H1 (cell line): ENCODE results near the gene CELF4. TPM values are rescaled to one million over a fixed set of nuclear protein-coding genes. Genes with fewer than 3 reads are reported as not detected.

ENCODE experiments used
- CTCF ChIA-PET: fragments of 300-600 bp; sonication (Branson Sonifier 250); formaldehyde crosslinking; loops from one replicate; lab custom pipeline; 2021; ENCODE audit not compliant: partially characterized antibody; lab: Charles Lee
- POLR2A ChIA-PET: fragments of 300-600 bp; sonication (Branson Sonifier 250); formaldehyde crosslinking; loops from one replicate; lab custom pipeline; 2021; ENCODE audit warnings: inconsistent platforms; ENCODE audit not compliant: partially characterized antibody; lab: Charles Lee
- DNase-seq, 2 experiments: peaks; one replicate each; pipeline versions ENCODE4 v3.0.0 to v3.0.0-alpha.2; 2010 to 2022; ENCODE audit warnings: low spot score in 2 of 2, low read depth in 1 of 2, mixed read lengths in 1 of 2
- FAIRE-seq: peaks from 2 replicates; lab custom pipeline; 2011; peaks lifted over from hg19 to GRCh38; lab: Jason Lieb, UNC
- H2AFZ ChIP-seq: 2 replicates; pipeline ENCODE4 v1.8.1; 2012; ENCODE audit warnings: low read length, inconsistent platforms
- H2AK5ac ChIP-seq: 2 replicates; pipeline ENCODE4 v1.6.1; 2013; ENCODE audit warnings: low read depth, low read length
- H2BK120ac ChIP-seq: replicated peaks from 2 replicates; pipeline ENCODE3; 2013; ENCODE audit warnings: low read depth, low read length, inconsistent platforms
- H2BK12ac ChIP-seq: 2 replicates; pipeline ENCODE4 v1.6.1; 2013; ENCODE audit warnings: low read depth, low read length
- H2BK15ac ChIP-seq: 2 replicates; pipeline ENCODE4 v1.6.1; 2013; ENCODE audit warnings: low read length
- H2BK20ac ChIP-seq: 2 replicates; pipeline ENCODE4 v1.6.1; 2013; ENCODE audit warnings: low read length
- H2BK5ac ChIP-seq: 2 replicates; pipeline ENCODE4 v1.6.1; 2013; ENCODE audit warnings: low read depth, low read length
- H3K14ac ChIP-seq: 2 replicates; pipeline ENCODE4 v1.6.1; 2013; ENCODE audit warnings: inconsistent platforms; ENCODE audit not compliant: insufficient read length
- H3K18ac ChIP-seq: 2 replicates; pipeline ENCODE4 v1.6.1; 2013; ENCODE audit warnings: low read length; ENCODE audit errors: extremely low read depth
- H3K23ac ChIP-seq: 2 replicates; pipeline ENCODE4 v1.6.1; 2013; ENCODE audit warnings: inconsistent platforms; ENCODE audit not compliant: insufficient read length
- H3K23me2 ChIP-seq: 2 replicates; pipeline ENCODE4 v1.6.1; 2013; ENCODE audit warnings: low read depth, low read length
- H3K27ac ChIP-seq: 2 replicates; pipeline ENCODE4 v1.6.1; 2011; ENCODE audit warnings: low read depth, low read length, inconsistent platforms
- H3K27me3 ChIP-seq, 4 experiments: replicated peaks in 1 of 4; 1 replicate in 1 of 4; 2 replicates in 3 of 4; pipeline versions ENCODE4 v1.6.1 to v1.8.1; 2011 to 2013; ENCODE audit warnings: low read length in 3 of 4, mild to moderate bottlenecking in 3 of 4, inconsistent platforms in 2 of 4, mixed read lengths in 2 of 4, moderate library complexity in 1 of 4; ENCODE audit not compliant: control insufficient read depth in 3 of 4, insufficient read depth in 3 of 4; ENCODE audit errors: extremely low read depth in 1 of 4
- H3K36me3 ChIP-seq, 4 experiments: 2 replicates each; pipeline versions ENCODE4 v1.6.1 to v1.8.1; 2011 to 2013; ENCODE audit warnings: mild to moderate bottlenecking in 4 of 4, low read length in 3 of 4, moderate library complexity in 2 of 4, control low read depth in 1 of 4, inconsistent platforms in 1 of 4; ENCODE audit not compliant: insufficient read depth in 4 of 4, control insufficient read depth in 2 of 4
- H3K4ac ChIP-seq: replicated peaks from 2 replicates; pipeline ENCODE3; 2013; ENCODE audit warnings: low read length, low read depth, mixed read lengths, inconsistent platforms; ENCODE audit not compliant: insufficient read length
- H3K4me1 ChIP-seq, 4 experiments: replicated peaks in 1 of 4; 1 replicate in 1 of 4; 2 replicates in 3 of 4; pipeline versions ENCODE4 v1.6.1 to v1.8.1; 2011 to 2013; ENCODE audit warnings: low read length in 3 of 4, inconsistent platforms in 2 of 4, mixed read lengths in 1 of 4; ENCODE audit not compliant: insufficient read depth in 4 of 4, control insufficient read depth in 3 of 4
- H3K4me2 ChIP-seq, 2 experiments: 2 replicates each; pipeline versions ENCODE4 v1.6.1 to v1.8.1; 2011 to 2013; ENCODE audit warnings: low read depth in 2 of 2, low read length in 2 of 2, control low read depth in 1 of 2, inconsistent platforms in 1 of 2, mild to moderate bottlenecking in 1 of 2; ENCODE audit not compliant: insufficient read depth in 1 of 2
- H3K4me3 ChIP-seq, 4 experiments: fragments of 200-600, 300-600 bp in 1 of 4; sonication (generic), shearing (Covaris generic), sonication (Bioruptor Twin) in 1 of 4; 2 replicates each; pipeline versions ENCODE4 v1.5.1 to v1.8.1; 2011 to 2016; ENCODE audit warnings: low read length in 4 of 4, low read depth in 3 of 4, control low read depth in 2 of 4, inconsistent platforms in 2 of 4, mild to moderate bottlenecking in 2 of 4, mixed read lengths in 1 of 4, moderate library complexity in 1 of 4; ENCODE audit not compliant: insufficient read depth in 2 of 4; ENCODE audit errors: extremely low read depth in 1 of 4
- H3K56ac ChIP-seq: replicated peaks from 2 replicates; pipeline ENCODE3; 2013; ENCODE audit warnings: low read depth, mild to moderate bottlenecking, mixed read lengths, low read length, inconsistent platforms; ENCODE audit not compliant: insufficient read length
- H3K79me1 ChIP-seq: 2 replicates; pipeline ENCODE4 v1.6.1; 2013; ENCODE audit warnings: low read depth, low read length, control low read depth
- H3K79me2 ChIP-seq, 2 experiments: 2 replicates each; pipeline versions ENCODE4 v1.6.1 to v1.8.1; 2012 to 2013; ENCODE audit warnings: low read length in 2 of 2, mild to moderate bottlenecking in 2 of 2, inconsistent platforms in 1 of 2; ENCODE audit not compliant: insufficient read depth in 2 of 2, control insufficient read depth in 1 of 2
- H3K9ac ChIP-seq, 4 experiments: replicated peaks in 1 of 4; 1 replicate in 1 of 4; 2 replicates in 3 of 4; pipeline versions ENCODE4 v1.6.1 to v1.8.1; 2011 to 2013; ENCODE audit warnings: low read depth in 3 of 4, low read length in 3 of 4, control low read depth in 2 of 4, mild to moderate bottlenecking in 2 of 4, moderate library complexity in 2 of 4, inconsistent platforms in 1 of 4; ENCODE audit errors: extremely low read depth in 1 of 4
- H3K9me3 ChIP-seq, 2 experiments: 2 replicates each; pipeline versions ENCODE4 v1.6.1 to v1.8.1; 2012 to 2013; ENCODE audit warnings: mild to moderate bottlenecking in 2 of 2, moderate library complexity in 2 of 2, control low read depth in 1 of 2, inconsistent platforms in 1 of 2, low read depth in 1 of 2, low read length in 1 of 2, mixed read lengths in 1 of 2; ENCODE audit not compliant: insufficient read depth in 2 of 2
- H4K20me1 ChIP-seq, 2 experiments: replicated peaks in 1 of 2; 2 replicates each; pipeline versions ENCODE3 to v1.8.1; 2011 to 2013; ENCODE audit warnings: inconsistent platforms in 2 of 2, low read length in 2 of 2, mild to moderate bottlenecking in 1 of 2; ENCODE audit not compliant: insufficient read depth in 2 of 2, control insufficient read depth in 1 of 2
- H4K5ac ChIP-seq: 2 replicates; pipeline ENCODE4 v1.6.1; 2013; ENCODE audit warnings: low read length, low read depth, mixed read lengths, inconsistent platforms; ENCODE audit not compliant: insufficient read length
- H4K8ac ChIP-seq: 2 replicates; pipeline ENCODE4 v1.8.0; 2013; ENCODE audit warnings: mild to moderate bottlenecking, moderate library complexity, low read length, inconsistent platforms; ENCODE audit not compliant: insufficient read depth; ENCODE audit errors: extremely low read depth
- H4K91ac ChIP-seq: replicated peaks from 2 replicates; pipeline ENCODE3; 2013; ENCODE audit warnings: low read length, mixed read lengths, inconsistent platforms; ENCODE audit not compliant: insufficient read length
- CBX8 ChIP-seq: fragments of 300-800, 300-1000 bp; sonication (generic); IDR thresholded peaks from 2 replicates; pipeline ENCODE4 v1.7.1; 2016; ENCODE audit warnings: low read depth, low read length, borderline replicate concordance
- CHD1 ChIP-seq: IDR thresholded peaks from 2 replicates; pipeline ENCODE4 v1.6.1; 2012; ENCODE audit warnings: low read depth, low read length, improper control_type of control experiment
- EGR1 ChIP-seq: IDR thresholded peaks from 2 replicates; pipeline ENCODE4 v1.6.1; 2011; ENCODE audit warnings: low read depth, low read length, borderline replicate concordance
- EZH2 ChIP-seq: fragments of 200-600 bp; sonication (generic); IDR thresholded peaks from 2 replicates; pipeline ENCODE4 v1.7.1; 2012; ENCODE audit warnings: low read depth, mild to moderate bottlenecking, moderate library complexity, low read length, inconsistent platforms; ENCODE audit not compliant: severe bottlenecking
- JUN ChIP-seq: IDR thresholded peaks from 2 replicates; pipeline ENCODE4 v1.6.1; 2011; ENCODE audit warnings: low read depth, mild to moderate bottlenecking, improper control_type of control experiment, low read length
- POLR2A ChIP-seq, 2 experiments: IDR thresholded peaks; 1 replicate in 1 of 2; 2 replicates in 1 of 2; pipeline ENCODE4 v1.6.1; 2011; ENCODE audit warnings: low read depth in 2 of 2, low read length in 2 of 2, mild to moderate bottlenecking in 2 of 2; ENCODE audit errors: control extremely low read depth in 1 of 2
- POU5F1 ChIP-seq: IDR thresholded peaks from 2 replicates; pipeline ENCODE4 v1.6.1; 2011; ENCODE audit warnings: low read depth, mild to moderate bottlenecking, low read length, moderate library complexity
- RFX5 ChIP-seq: IDR thresholded peaks from 2 replicates; pipeline ENCODE4 v1.6.1; 2011; ENCODE audit warnings: low read depth, low read length, improper control_type of control experiment, borderline replicate concordance
- SAP30 ChIP-seq: fragments of 300-600 bp; sonication (generic); IDR thresholded peaks from 2 replicates; pipeline ENCODE4 v1.7.1; 2012; ENCODE audit warnings: low read length, moderate library complexity, mild to moderate bottlenecking, inconsistent platforms; ENCODE audit not compliant: insufficient read depth, insufficient replicate concordance
- SP4 ChIP-seq: IDR thresholded peaks from 2 replicates; pipeline ENCODE4 v1.6.1; 2012; ENCODE audit warnings: low read length, inconsistent platforms
- SRF ChIP-seq: IDR thresholded peaks from 2 replicates; pipeline ENCODE4 v1.6.1; 2011; ENCODE audit warnings: mild to moderate bottlenecking, low read depth, low read length, moderate library complexity
- TBP ChIP-seq: IDR thresholded peaks from 2 replicates; pipeline ENCODE4 v1.6.1; 2011; ENCODE audit warnings: low read depth, low read length, improper control_type of control experiment
- WGBS, 2 experiments: shearing (Covaris generic) in 1 of 2; methylation state at CpG; one replicate each; pipeline versions ENCODE4 v1.1.6 to v1.1.7; 2013 to 2015; ENCODE audit warnings: low lambda C conversion rate in 2 of 2, mixed read lengths in 2 of 2, inconsistent platforms in 1 of 2, low coverage in 1 of 2, missing lambda C conversion rate in 1 of 2; ENCODE audit not compliant: insufficient replicate concordance in 2 of 2, insufficient coverage in 1 of 2, insufficient read length in 1 of 2; ENCODE audit errors: extremely low coverage in 1 of 2, missing lambda C conversion rate in 1 of 2; 5-methylcytosine and 5-hydroxymethylcytosine counted together
- polyA plus RNA-seq, 7 experiments: library from polyadenylated mRNA; depleted of rRNA in 3 of 7; stranded (reverse) in 5 of 7; unstranded in 2 of 7; fragments of >200 nt in 5 of 7; fragments of 200-250 nt in 2 of 7; gene quantifications; 1 replicate in 5 of 7; 2 replicates in 1 of 7; 4 replicates in 1 of 7; pipeline versions ENCODE4 v1.2.1 to v1.2.3, GENCODE V29; 2011 to 2013; ENCODE audit warnings: missing spikeins in 2 of 7, mixed read lengths in 2 of 7
- total RNA-seq: library from RNA; stranded (reverse); fragmentation: NEBNext Ultra II Directional; extraction: Animal tissue kit (Norgen Biotek cat#: 25700); gene quantifications from 2 replicates; pipeline ENCODE4 v1.2.1, GENCODE V29; 2021
- TF ChIP-seq, protein P1 (sequence below): IDR thresholded peaks from 2 replicates; pipeline ENCODE4 v1.6.1; 2012; ENCODE audit warnings: inconsistent platforms
- TF ChIP-seq, protein P2 (sequence below): IDR thresholded peaks from 2 replicates; pipeline ENCODE4 v1.6.1; 2012; ENCODE audit warnings: inconsistent platforms

Gene CELF4
- total and polyA plus RNA-seq, 2 of the 8 experiments (the other 6 are each of a cell fraction or from before 2014, with no cell fraction given), result 1.6 to 3.4 TPM

DNA sequence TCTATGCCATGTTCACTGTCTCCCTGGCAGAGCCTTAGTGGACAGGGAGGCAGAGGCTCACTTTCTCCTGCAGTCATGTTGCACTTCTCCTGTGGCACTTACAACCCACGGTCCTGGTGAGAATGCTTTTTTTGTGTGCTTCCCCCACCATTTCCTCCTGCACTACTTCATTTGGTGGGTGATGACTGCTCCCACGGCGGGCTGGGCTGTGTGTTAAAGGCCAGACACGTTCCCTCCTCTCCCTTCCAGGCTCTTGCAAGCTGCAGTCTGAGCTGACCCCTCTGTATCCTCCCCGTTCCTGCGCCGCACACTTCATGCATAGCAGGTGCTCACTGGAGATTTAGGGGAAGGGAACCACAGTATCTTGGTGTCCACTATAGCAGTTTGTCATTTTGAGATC is 170.5 kb downstream of the CELF4 start:
- H3K27ac ChIP-seq, result no peak overlapping the region
- no peak overlapping the region for H2BK20ac ChIP-seq
- peaks cover 0 to 2% of the 10 kb centered on the region in 2 experiments for H4K20me1 ChIP-seq
- FAIRE-seq (no peak), DNase-seq (no peak)
- H2BK5ac ChIP-seq, result no peak overlapping the region
- H2AFZ ChIP-seq, result no peak overlapping the region
- POLR2A ChIA-PET, result no interaction called here
- no peak overlapping the region for H2BK120ac ChIP-seq
- H4K91ac ChIP-seq, result no peak overlapping the region
- no peaks in the 10 kb centered on the region for H3K36me3 ChIP-seq
- H3K79me2 ChIP-seq, result no peaks in the 10 kb centered on the region
- WGBS, 2 experiments, result 87% methylated on average over 7 of the region's 7 CpGs; no CpG with 5 or more reads in 1 of the 2 experiments
- no peak overlapping the region for H3K18ac ChIP-seq
- no peak overlapping the region for H3K56ac ChIP-seq
- H4K5ac ChIP-seq, result no peak overlapping the region
- H3K4me3 ChIP-seq, result no peak overlapping the region
- H2BK15ac ChIP-seq, result 0 out of 2 replicates have a peak overlapping the region, but pooled peaks have one; percentile 61
- peaks cover 4 to 43% (median 27%) of the 10 kb centered on the region in 4 experiments for H3K27me3 ChIP-seq
- H3K23ac ChIP-seq, result no peak overlapping the region
- no peak overlapping the region for H3K4ac ChIP-seq
- CTCF ChIA-PET, result interaction anchor here (0.6 to 1.4 kb wide), 5 partner anchors 10 to 139 kb away, joined by 3 to 4 read pairs (median 3); no protein-coding TSS in a partner anchor
- peak overlapping the region; percentile 75; the same call in 1 of the 2 replicates for H2BK12ac ChIP-seq
- peak overlapping the region; percentile 93; the same call in 1 of the 2 replicates for H2AK5ac ChIP-seq
- H3K4me1 ChIP-seq, result peaks cover 0 to 17% (median 14%) of the 10 kb centered on the region in 4 experiments; a peak in 6 of 7 replicates
- H3K4me2 ChIP-seq, result no peak overlapping the region; a peak in 1 of 4 replicates
- H3K9ac ChIP-seq, result no peak overlapping the region
- H3K14ac ChIP-seq, result no peak overlapping the region
- H4K8ac ChIP-seq, result no peak overlapping the region
- H3K79me1 ChIP-seq, result no peaks in the 10 kb centered on the region; the same call in 1 of the 2 replicates
- H3K9me3 ChIP-seq, result peaks cover under 1 to 2% of the 10 kb centered on the region in 2 experiments; a peak in 1 of 4 replicates
- H3K23me2 ChIP-seq, result peaks cover 2% of the 10 kb centered on the region; the same call in 1 of the 2 replicates
- TF ChIP-seq POU5F1, result no peak
- no peak for TF ChIP-seq SRF
- TF ChIP-seq SAP30, result no peak
- no peak for TF ChIP-seq CHD1
- no peak for TF ChIP-seq RFX5
- no peak for TF ChIP-seq POLR2A (IDR thresholded peaks at IDR 0.05; ENCODE audit: control extremely low read depth in 1 of 2, low read depth in 2 of 2, low read length in 2 of 2)
- no peak for TF ChIP-seq SP4
- no peak for TF ChIP-seq JUN
- TF ChIP-seq, protein P1, sequence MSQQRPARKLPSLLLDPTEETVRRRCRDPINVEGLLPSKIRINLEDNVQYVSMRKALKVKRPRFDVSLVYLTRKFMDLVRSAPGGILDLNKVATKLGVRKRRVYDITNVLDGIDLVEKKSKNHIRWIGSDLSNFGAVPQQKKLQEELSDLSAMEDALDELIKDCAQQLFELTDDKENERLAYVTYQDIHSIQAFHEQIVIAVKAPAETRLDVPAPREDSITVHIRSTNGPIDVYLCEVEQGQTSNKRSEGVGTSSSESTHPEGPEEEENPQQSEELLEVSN, result no peak
- TF ChIP-seq EGR1, result no peak
- TF ChIP-seq TBP, result no peak
- no peak for TF ChIP-seq CBX8
- TF ChIP-seq, protein P2, sequence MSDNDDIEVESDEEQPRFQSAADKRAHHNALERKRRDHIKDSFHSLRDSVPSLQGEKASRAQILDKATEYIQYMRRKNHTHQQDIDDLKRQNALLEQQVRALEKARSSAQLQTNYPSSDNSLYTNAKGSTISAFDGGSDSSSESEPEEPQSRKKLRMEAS, result no peak
- no peak for TF ChIP-seq EZH2
